Astrocyte of the spinal cord (primary cell): ENCODE measurements around the gene DHRSX.

Experiments used
- DNase-seq: peaks from one replicate; pipeline ENCODE4 v3.0.0; 2011; ENCODE audit warnings: low read depth, low spot score
- H3K4me3 ChIP-seq: 2 replicates; pipeline ENCODE4 v1.5.1; 2011; ENCODE audit warnings: low read depth, mild to moderate bottlenecking, low read length, moderate library complexity
- CTCF ChIP-seq: IDR thresholded peaks from 2 replicates; pipeline ENCODE4 v1.5.1; 2012; ENCODE audit warnings: low read depth, mild to moderate bottlenecking, low read length, inconsistent platforms
- in situ Hi-C: cut with HindIII; loops from 2 replicates; pipeline ENCODE4 v1.10.0; 2017; ENCODE audit warnings: low sequenced_read_pairs

The DHRSX gene

GRCh38 chrX:2542826-2543521 is 42.2 kb upstream of the DHRSX start:
- in situ Hi-C loops, result no loop called here
- no peak overlapping the region for H3K4me3 ChIP-seq
- TF ChIP-seq CTCF, result no peak
- DNase-seq, result no peak

DNA sequence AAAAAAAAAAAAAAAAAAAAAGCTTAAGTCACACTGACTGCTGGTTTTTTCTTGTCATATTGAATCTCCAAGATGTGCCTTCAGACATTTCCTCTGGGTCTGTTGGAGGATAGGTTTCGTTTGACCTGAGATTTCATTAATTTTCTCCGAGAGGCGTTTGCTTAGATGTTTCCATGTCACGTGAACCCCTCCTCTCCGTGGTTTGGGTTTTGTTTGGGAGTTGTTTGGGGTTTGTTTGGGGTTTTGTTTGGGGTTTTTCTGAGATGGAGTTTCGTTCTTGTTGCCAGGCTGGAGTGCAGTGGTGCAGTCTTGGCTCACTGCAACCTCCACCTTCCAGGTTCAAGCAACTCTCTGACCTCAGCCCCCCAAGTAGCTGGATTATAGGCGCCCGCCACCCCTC is 40.8 kb upstream of the DHRSX start:
- no peak for TF ChIP-seq CTCF
- in situ Hi-C loops, result no loop called here

GRCh38 chrX:2540426-2540947 is 39.7 kb upstream of the DHRSX start:
- DNase-seq, result no peak
- no peak for TF ChIP-seq CTCF
- in situ Hi-C loops, result no loop called here
- no peak overlapping the region for H3K4me3 ChIP-seq

More for the DNA sequence above, 40.8 kb upstream of the DHRSX start:
- DNase-seq, result no peak
- no peak overlapping the region for H3K4me3 ChIP-seq

DNA sequence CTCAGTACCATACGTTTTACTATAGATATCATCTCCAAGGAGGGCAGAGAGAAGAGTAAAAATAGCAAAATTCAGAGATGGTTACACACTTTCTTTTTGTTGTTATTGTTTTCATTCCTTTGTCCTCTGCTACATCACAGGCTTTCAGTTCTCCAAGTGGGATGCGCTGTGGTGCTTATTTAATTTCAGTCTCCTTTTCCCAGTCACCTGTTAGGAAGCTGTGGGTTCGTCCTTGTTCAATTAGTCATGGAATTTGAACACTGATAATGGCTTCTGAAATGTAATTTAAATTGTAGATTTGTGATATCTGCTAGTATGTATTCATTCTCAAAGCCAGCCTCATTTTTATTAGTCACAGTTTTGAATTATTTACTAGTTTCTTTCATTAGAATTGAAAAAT is 38.8 kb upstream of the DHRSX start:
- no peak overlapping the region for H3K4me3 ChIP-seq
- DNase-seq, result no peak
- in situ Hi-C loops, result no loop called here
- TF ChIP-seq CTCF, result no peak

DNA sequence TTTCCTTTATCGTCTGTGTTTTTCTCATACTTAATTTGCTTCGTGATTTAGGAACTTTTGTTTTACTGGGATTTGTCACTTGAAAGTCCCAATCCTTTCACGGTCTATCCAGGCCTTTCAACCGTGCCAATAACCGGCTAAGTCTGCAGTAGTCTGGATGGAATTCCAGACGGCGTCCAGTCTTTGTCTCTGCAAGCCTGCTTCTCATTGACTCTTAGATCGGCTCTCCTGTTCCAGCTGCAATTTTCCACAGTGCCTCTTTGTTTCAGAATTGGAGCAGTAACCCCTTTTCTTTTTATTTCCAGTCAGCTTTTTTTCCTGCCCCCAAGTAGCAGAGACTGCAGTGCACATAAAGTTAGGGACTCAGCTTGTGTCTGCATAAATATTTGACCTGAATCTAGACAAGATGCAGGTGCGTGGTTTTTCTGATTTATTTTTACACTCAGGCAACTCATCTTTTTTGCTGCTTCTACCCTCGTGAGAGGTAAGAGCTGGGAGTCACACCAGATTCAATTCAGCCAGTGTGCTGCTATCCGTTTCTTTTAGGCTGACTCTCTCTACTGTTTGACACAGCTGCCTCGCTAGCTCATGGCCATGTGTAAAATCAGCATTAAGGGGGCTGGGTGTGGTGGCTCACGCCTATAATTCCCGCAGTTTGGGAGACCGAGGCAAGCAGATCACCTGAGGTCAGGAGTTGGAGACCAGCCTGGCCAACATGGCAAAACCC is 37.4 kb upstream of the DHRSX start:
- in situ Hi-C loops, result no loop called here
- no peak for TF ChIP-seq CTCF
- no peak overlapping the region for H3K4me3 ChIP-seq
- no peak for DNase-seq

DNA sequence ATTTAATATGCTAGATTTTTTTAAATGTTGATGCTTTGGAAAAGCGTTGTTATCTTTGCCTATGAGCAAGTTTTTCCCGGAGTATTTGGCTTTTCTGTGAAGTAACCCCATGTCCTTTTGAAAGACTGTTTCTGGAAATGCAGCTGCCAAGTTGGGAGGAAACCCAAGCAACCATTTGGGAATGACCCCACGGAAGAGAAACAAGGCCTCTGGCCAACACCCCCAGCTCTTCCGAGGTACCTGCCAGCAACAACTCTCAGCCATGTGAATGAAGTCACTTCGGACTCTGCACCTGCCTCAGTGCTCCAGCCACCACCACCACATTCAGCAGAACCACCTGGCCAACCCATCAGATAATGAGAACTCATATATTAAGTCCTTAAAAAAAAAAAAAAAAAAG is 36.2 kb upstream of the DHRSX start:
- TF ChIP-seq CTCF, result no peak
- in situ Hi-C loops, result no loop called here
- no peak overlapping the region for H3K4me3 ChIP-seq
- no peak for DNase-seq
